Lower lobe of right lung (tissue), 2 donors: ENCODE data around the gene NR3C1. TPM values are rescaled to one million over a fixed set of nuclear protein-coding genes. Genes with fewer than 3 reads are reported as not detected.

Source experiments
- ATAC-seq, 2 donors: fragments of 200-7000 bp; cut with Tn5 transposase; one replicate each; pipeline ENCODE4 v1.9.1; 2020 to 2022; ENCODE audit warnings: mild to moderate bottlenecking in 2 of 2, moderate library complexity in 2 of 2
- DNase-seq: peaks from one replicate; pipeline ENCODE4 v3.0.0-alpha.2; 2020
- H3K27ac ChIP-seq: fragments of 200-600 bp; one replicate; pipeline ENCODE4 v1.8.0; 2022
- H3K27me3 ChIP-seq: fragments of 200-600 bp; one replicate; pipeline ENCODE4 v1.8.0; 2022; ENCODE audit warnings: low read depth
- H3K36me3 ChIP-seq: fragments of 200-600 bp; one replicate; pipeline ENCODE4 v1.8.0; 2022; ENCODE audit warnings: mild to moderate bottlenecking
- H3K4me1 ChIP-seq: fragments of 200-600 bp; one replicate; pipeline ENCODE4 v1.8.0; 2022
- H3K4me3 ChIP-seq: fragments of 200-600 bp; one replicate; pipeline ENCODE4 v1.8.0; 2022; ENCODE audit warnings: mild to moderate bottlenecking
- H3K9me3 ChIP-seq: fragments of 200-600 bp; one replicate; pipeline ENCODE4 v1.8.0; 2022
- intact Hi-C: fragments of 100-400 bp; cut with DNase I; formaldehyde crosslinking; loops from one replicate; pipeline ENCODE4 v1.11.0; 2022
- total RNA-seq: library from RNA; stranded (reverse); fragmentation: NEBNext Ultra II Directional; extraction: Animal tissue kit (Norgen Biotek cat#: 25700); gene quantifications from one replicate; pipeline ENCODE4 v1.2.1, GENCODE V29; 2021
- TF ChIP-seq, protein P1 (sequence below): fragments of 200-600 bp; IDR thresholded peaks from one replicate; pipeline ENCODE4 v1.8.0; 2022; ENCODE audit warnings: antibody characterized with exemption, mild to moderate bottlenecking
- donor health status: DM: no; HTN: yes; CAD: no; lungs with severe emphysema.

NR3C1 gene
- total RNA-seq, 1 donor from 2014 or later, result 110 TPM

DNA sequence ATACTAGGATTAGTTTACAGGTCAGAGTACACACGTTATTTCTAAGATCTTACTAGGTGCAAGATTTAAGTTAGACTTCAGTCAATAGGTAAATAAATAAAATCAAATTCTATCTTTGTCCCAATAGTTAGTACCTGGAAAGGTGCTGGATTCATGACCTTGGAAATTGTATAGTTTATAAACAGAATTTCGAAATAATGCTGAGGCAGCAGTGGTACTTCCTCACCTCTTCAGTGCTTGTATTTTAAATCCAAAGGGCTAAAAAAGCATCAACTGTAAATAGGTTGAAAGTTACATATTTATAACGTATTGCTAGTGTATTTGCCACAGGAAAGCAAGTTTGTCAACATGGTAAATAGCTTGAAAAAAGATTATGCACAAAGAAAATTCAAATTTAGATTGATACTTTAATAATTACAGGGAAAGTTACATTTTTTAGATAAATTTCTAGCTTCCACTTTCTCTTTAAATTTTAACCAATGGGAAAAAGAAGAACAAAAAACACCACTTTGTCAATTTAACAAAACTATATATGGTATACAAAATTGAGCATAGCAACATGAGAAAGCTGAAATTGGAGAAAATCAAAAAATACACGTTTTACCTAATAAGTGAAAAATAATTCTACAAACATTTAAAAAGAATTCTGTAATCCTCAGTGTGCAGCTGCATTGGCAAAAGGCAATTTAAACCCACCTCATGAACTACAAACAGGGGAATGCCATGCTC is 46.5 kb downstream of the NR3C1 start:
- ATAC-seq (no peak), DNase-seq (no peak)
- Histone ChIP-seq H3K36me3 (no peaks in the 10 kb centered on the region), H3K27ac (no peak overlapping the region), H3K9me3 (no peaks in the 10 kb centered on the region), H3K27me3 (no peaks in the 10 kb centered on the region), H3K4me3 (no peak overlapping the region), H3K4me1 (peaks cover 95% of the 10 kb centered on the region)
- intact Hi-C loops, result no loop called here
- TF ChIP-seq, protein P1, sequence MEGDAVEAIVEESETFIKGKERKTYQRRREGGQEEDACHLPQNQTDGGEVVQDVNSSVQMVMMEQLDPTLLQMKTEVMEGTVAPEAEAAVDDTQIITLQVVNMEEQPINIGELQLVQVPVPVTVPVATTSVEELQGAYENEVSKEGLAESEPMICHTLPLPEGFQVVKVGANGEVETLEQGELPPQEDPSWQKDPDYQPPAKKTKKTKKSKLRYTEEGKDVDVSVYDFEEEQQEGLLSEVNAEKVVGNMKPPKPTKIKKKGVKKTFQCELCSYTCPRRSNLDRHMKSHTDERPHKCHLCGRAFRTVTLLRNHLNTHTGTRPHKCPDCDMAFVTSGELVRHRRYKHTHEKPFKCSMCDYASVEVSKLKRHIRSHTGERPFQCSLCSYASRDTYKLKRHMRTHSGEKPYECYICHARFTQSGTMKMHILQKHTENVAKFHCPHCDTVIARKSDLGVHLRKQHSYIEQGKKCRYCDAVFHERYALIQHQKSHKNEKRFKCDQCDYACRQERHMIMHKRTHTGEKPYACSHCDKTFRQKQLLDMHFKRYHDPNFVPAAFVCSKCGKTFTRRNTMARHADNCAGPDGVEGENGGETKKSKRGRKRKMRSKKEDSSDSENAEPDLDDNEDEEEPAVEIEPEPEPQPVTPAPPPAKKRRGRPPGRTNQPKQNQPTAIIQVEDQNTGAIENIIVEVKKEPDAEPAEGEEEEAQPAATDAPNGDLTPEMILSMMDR, result no peak

DNA sequence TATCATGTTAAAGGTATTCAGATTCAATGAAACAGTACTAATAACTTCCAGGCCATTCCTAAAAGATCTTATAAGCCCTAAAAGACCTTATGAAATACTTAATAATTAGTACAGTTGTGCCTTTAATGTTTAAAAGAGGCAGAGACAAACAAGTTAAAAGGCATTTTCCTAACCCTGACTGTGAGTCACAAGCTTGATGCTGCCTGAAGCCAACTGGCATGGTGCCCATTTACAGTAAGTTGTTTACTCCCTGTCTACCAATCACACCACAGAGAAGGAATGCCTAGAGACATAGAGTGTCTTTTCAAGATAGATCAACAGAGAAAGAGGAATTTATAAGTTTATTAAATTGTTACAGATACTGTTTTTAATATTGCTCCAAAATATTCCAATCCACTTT is 47.8 kb downstream of the NR3C1 start:
- intact Hi-C loops, result no loop called here
- peak; percentile 66 to 83 for ATAC-seq
- Histone ChIP-seq H3K27ac (no peak overlapping the region), H3K4me1 (peaks cover 96% of the 10 kb centered on the region), H3K27me3 (no peaks in the 10 kb centered on the region), H3K36me3 (no peaks in the 10 kb centered on the region), H3K4me3 (no peak overlapping the region), H3K9me3 (no peaks in the 10 kb centered on the region)
- DNase-seq, result no peak
- TF ChIP-seq, protein P1, result no peak

DNA sequence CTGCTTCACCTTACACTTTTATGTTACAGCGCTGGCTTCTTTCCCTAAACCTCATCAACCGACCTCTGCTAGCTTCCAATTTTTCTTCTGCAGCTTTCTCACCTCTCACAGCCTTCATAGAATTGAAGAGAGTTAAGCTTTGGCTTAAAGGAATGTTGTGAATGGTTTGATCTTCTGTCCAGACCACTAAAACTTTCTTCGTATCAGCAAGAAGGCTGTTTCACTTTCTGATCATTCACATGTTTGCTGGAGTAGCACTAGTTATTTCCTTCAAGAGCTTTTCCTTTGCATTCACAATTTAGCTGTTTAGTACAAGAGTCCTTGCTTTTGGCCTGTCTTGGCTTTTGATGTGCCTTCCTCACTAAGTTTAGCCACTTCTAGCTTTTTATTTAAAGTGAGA is 49.5 kb downstream of the NR3C1 start:
- Histone ChIP-seq H3K4me1 (peaks cover 96% of the 10 kb centered on the region), H3K27ac (peak overlapping the region; percentile 37), H3K27me3 (no peaks in the 10 kb centered on the region), H3K36me3 (no peaks in the 10 kb centered on the region), H3K9me3 (no peaks in the 10 kb centered on the region), H3K4me3 (peak overlapping the region; percentile 7)
- ATAC-seq (no peak), DNase-seq (no peak)
- TF ChIP-seq, protein P1, result no peak
- intact Hi-C loops, result no loop called here

- no peaks in the 10 kb centered on the region for H3K27me3 ChIP-seq
- no peaks in the 10 kb centered on the region for H3K36me3 ChIP-seq
- H3K9me3 ChIP-seq, result no peaks in the 10 kb centered on the region
- no peak overlapping the region for H3K4me3 ChIP-seq
- ATAC-seq (no peak), DNase-seq (no peak)
- TF ChIP-seq, protein P1, result no peak
- no peak overlapping the region for H3K27ac ChIP-seq
- H3K4me1 ChIP-seq, result peaks cover 91% of the 10 kb centered on the region
- intact Hi-C loops, result no loop called here
Measured at GRCh38 chr5:143352691-143353090, 50.8 kb downstream of the NR3C1 start.

DNA sequence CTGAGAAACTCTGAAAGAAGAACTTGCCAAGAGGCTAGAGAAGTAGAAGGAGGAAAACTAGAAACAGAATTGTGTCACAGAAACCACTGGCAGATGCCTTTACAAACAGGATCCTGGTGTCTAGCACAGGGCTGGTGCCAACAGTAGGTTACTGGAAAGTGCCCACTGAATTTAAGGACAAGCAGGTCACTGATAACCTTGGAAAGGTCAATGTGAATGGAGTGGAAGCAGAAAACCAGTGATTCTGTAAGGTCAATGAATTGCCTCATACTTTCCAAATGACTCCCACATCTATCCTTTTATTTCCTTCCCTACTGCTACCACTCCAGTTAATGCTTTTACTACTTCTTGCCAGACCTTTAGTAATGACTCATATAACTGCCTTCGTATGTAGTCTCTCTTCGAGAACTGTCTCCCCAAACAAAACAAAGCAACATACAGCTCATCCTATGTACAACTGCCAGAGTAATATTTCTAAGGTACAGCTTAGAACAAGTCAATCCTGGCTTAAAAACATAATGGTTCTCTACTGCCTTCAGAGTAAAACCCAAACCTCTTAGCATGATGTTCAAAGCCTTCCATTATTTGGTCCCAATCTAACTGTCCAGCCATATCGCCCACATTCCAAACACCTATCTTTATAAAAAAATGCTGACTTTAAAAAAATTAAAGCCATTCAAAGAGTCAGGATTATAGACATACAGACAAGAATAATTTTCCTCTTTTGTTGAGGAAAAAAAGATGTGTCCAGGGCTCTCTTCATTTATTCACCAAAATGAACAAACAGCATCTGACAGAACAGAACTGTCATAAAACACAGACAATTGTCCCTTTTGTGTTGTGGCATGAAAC is 52.5 kb downstream of the NR3C1 start:
- Histone ChIP-seq H3K36me3 (no peaks in the 10 kb centered on the region), H3K9me3 (no peaks in the 10 kb centered on the region), H3K27ac (no peak overlapping the region), H3K4me3 (no peak overlapping the region), H3K4me1 (peaks cover 91% of the 10 kb centered on the region), H3K27me3 (no peaks in the 10 kb centered on the region)
- ATAC-seq (peak in 1 of 2 donors; percentile 25), DNase-seq (no peak)
- intact Hi-C loops, result no loop called here
- TF ChIP-seq, protein P1, result no peak
